GM12891 (cell line): ENCODE data around the gene AMMECR1.

ENCODE experiments used
- POLR2AphosphoS5 ChIP-seq: IDR thresholded peaks from 2 replicates; pipeline ENCODE4 v1.6.1; 2011; ENCODE audit warnings: low read depth, low read length, control low read depth
- TAF1 ChIP-seq: IDR thresholded peaks from 2 replicates; pipeline ENCODE4 v1.6.1; 2011; ENCODE audit warnings: low read depth, low read length, control low read depth

DNA sequence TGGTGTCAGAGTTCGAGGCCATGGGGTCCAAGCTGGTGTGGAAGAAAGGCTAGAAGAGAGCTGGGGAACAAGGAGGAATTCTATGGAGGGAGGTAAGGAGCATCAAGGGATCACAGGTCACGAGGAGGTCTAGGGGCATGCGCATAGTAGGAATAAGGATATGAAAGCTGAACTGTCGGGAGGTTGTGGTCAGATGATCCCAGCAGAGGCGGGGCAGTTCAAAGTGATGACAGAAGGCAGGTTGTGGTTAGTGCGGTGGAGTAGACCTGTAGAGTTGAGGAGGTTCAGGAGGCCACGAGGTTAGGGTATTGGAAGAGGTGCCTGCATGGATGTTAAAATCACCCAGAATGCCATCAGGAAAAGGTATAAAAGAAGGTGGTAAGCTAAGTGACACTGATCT lies 158.7 kb downstream of the AMMECR1 start:
- no peak for TF ChIP-seq POLR2AphosphoS5
- TF ChIP-seq TAF1 = no peak
